KMS-11 (cell line): ENCODE data around the gene MXRA7.
"Not testable (repeated sequence)": the region's sequence is repeated elsewhere in the genome, so short reads cannot be mapped to it uniquely, and the experiment has no call there.

Experiments used
- H2AFZ ChIP-seq: fragments of 200-600 bp; sonication (generic); 2 replicates; pipeline ENCODE4 v1.6.1; 2016; ENCODE audit warnings: antibody characterized with exemption, mixed run types, low read depth
- H3K27ac ChIP-seq: fragments of 200-600 bp; sonication (generic); 2 replicates; pipeline ENCODE4 v1.6.1; 2016; ENCODE audit warnings: mild to moderate bottlenecking, mixed run types
- H3K27me3 ChIP-seq: fragments of 200-600 bp; sonication (generic); 2 replicates; pipeline ENCODE4 v1.6.1; 2017; ENCODE audit warnings: mild to moderate bottlenecking, low read depth, mixed run types, moderate library complexity; ENCODE audit not compliant: insufficient read depth
- H3K36me3 ChIP-seq: fragments of 200-600 bp; sonication (generic); 2 replicates; pipeline ENCODE4 v1.6.1; 2017; ENCODE audit warnings: mild to moderate bottlenecking, mixed run types; ENCODE audit not compliant: insufficient read depth
- H3K4me1 ChIP-seq: fragments of 200-600 bp; sonication (generic); 2 replicates; pipeline ENCODE4 v1.6.1; 2016; ENCODE audit warnings: mild to moderate bottlenecking, low read depth, mixed run types; ENCODE audit not compliant: poor library complexity, severe bottlenecking
- H3K4me2 ChIP-seq: fragments of 200-600 bp; sonication (generic); 2 replicates; pipeline ENCODE4 v1.7.0; 2016; ENCODE audit warnings: mild to moderate bottlenecking, mixed run types
- H3K4me3 ChIP-seq: fragments of 200-600 bp; sonication (generic); IDR thresholded peaks from 2 replicates; pipeline ENCODE4 v1.6.1; 2017; ENCODE audit warnings: low read depth, low read length, mixed read lengths; ENCODE audit not compliant: insufficient read depth
- H3K79me2 ChIP-seq: fragments of 200-600 bp; sonication (generic); 2 replicates; pipeline ENCODE4 v1.6.1; 2016; ENCODE audit warnings: low read depth, mixed run types; ENCODE audit not compliant: insufficient read depth
- H3K9ac ChIP-seq: fragments of 200-600 bp; sonication (generic); 2 replicates; pipeline ENCODE4 v1.6.1; 2016; ENCODE audit warnings: mild to moderate bottlenecking, mixed run types
- H4K20me1 ChIP-seq: fragments of 200-600 bp; sonication (generic); 2 replicates; pipeline ENCODE4 v1.6.1; 2016; ENCODE audit warnings: mild to moderate bottlenecking, mixed run types; ENCODE audit not compliant: insufficient read depth
- TF ChIP-seq, protein P1 (sequence below): fragments of 200-600 bp; sonication (generic); conservative IDR thresholded peaks from 2 replicates; pipeline ENCODE4 v1.6.1; 2017; ENCODE audit warnings: low read depth, mild to moderate bottlenecking, antibody characterized with exemption, low read length, moderate library complexity, mixed read lengths

Gene MXRA7

DNA sequence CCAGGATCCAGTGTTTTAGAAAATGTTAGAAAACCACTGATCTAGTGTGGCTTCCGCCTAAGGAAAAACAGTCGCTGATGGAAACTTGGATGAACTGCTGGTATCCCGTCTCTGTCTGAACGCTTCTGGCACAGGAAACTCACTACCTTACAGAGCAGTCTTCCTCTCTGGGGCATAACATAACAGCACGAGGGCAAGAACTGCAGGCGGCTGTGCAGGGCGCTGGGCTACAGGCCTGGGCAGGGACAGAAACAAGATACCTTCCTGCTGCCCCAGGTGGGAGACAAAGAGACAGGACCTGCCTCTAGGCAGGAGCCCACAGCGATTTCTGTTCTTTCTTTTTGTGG, 10.5 kb downstream of the MXRA7 start:
- H2AFZ ChIP-seq = no peak overlapping the region
- H3K27ac ChIP-seq = no peak overlapping the region
- H3K79me2 ChIP-seq = no peaks in the 10 kb centered on the region
- peaks cover 12% of the 10 kb centered on the region for H3K4me1 ChIP-seq
- H3K4me3 ChIP-seq = no peak overlapping the region
- H3K9ac ChIP-seq = no peak overlapping the region
- no peaks in the 10 kb centered on the region for H4K20me1 ChIP-seq
- no peaks in the 10 kb centered on the region for H3K36me3 ChIP-seq
- no peak overlapping the region for H3K4me2 ChIP-seq
- TF ChIP-seq, protein P1, sequence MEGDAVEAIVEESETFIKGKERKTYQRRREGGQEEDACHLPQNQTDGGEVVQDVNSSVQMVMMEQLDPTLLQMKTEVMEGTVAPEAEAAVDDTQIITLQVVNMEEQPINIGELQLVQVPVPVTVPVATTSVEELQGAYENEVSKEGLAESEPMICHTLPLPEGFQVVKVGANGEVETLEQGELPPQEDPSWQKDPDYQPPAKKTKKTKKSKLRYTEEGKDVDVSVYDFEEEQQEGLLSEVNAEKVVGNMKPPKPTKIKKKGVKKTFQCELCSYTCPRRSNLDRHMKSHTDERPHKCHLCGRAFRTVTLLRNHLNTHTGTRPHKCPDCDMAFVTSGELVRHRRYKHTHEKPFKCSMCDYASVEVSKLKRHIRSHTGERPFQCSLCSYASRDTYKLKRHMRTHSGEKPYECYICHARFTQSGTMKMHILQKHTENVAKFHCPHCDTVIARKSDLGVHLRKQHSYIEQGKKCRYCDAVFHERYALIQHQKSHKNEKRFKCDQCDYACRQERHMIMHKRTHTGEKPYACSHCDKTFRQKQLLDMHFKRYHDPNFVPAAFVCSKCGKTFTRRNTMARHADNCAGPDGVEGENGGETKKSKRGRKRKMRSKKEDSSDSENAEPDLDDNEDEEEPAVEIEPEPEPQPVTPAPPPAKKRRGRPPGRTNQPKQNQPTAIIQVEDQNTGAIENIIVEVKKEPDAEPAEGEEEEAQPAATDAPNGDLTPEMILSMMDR = no peak
- H3K27me3 ChIP-seq = no peaks in the 10 kb centered on the region

DNA sequence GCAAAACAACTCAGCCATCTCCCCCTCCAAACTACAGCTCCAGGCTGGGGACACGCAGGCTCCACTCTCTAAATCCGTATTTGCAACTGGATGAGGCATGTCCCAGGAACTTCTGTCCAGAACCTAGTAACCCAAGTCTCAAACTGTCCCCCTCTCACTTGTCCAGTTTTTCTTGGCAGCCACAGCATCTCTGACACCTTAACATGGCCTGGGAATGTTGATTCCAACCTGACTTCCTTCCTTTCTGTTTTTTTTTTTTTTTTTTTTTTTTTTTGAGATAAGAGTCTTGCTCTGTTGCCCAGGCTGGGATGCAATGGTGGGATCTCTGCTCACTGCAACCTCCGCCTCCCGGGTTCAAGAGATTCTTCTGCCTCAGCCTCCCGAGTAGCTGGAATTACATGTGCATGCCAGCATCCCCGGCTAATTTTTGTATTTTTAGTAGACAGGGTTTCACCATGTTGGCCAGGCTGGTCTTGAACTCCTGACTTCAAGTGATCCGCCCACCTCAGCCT, 12.2 kb downstream of the MXRA7 start:
- not testable (repeated sequence) for H2AFZ ChIP-seq, H3K4me3 ChIP-seq, H3K27ac ChIP-seq, H3K27me3 ChIP-seq, H3K4me2 ChIP-seq, H3K79me2 ChIP-seq, H3K9ac ChIP-seq, H3K36me3 ChIP-seq, H4K20me1 ChIP-seq
- H3K4me1 ChIP-seq = peaks cover 24% of the 10 kb centered on the region

DNA sequence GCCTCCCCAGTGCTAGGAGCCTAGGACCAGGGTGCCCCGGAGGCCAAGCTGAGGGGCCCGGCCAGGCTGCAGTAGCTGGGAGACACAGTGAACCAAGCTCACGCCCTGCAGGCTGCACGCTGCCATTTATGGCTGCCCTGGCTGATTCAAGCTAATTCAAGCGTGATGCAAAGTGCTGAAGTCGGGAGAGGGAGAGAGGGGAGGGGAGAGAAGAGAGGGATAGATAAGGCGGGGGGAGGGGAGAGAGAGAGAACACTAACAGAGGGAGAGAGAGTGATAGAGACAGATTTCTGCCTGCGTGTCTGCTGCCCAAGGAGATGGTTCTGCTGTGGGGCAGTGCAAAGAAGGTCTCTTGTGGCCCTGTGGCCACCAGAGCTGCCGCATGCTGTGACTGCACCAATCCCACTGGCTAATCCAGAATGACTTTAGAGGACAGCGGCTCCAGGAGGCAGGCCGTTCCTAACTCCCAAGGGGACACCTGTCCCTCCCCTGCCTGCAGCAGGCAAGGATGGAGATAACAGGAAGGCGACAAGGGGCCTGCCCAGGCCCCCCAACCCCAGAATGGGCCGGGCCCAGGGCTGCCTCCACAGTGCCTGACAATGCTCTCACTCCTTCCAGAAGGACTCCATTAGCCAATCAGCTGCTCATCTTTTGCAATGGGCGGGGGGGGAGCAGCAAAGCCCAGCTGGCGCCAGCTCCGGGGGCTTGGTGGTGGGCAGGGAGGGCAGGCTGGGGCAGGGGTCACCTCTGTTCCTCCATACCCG, 12.9 kb downstream of the MXRA7 start:
- Histone ChIP-seq H3K27me3 (no peaks in the 10 kb centered on the region), H3K9ac (no peak overlapping the region), H3K4me2 (no peak overlapping the region), H3K4me1 (peaks cover 24% of the 10 kb centered on the region), H3K36me3 (no peaks in the 10 kb centered on the region), H4K20me1 (no peaks in the 10 kb centered on the region), H2AFZ (no peak overlapping the region), H3K27ac (no peak overlapping the region), H3K79me2 (no peaks in the 10 kb centered on the region), H3K4me3 (no peak overlapping the region)
- TF ChIP-seq, protein P1 = no peak

DNA sequence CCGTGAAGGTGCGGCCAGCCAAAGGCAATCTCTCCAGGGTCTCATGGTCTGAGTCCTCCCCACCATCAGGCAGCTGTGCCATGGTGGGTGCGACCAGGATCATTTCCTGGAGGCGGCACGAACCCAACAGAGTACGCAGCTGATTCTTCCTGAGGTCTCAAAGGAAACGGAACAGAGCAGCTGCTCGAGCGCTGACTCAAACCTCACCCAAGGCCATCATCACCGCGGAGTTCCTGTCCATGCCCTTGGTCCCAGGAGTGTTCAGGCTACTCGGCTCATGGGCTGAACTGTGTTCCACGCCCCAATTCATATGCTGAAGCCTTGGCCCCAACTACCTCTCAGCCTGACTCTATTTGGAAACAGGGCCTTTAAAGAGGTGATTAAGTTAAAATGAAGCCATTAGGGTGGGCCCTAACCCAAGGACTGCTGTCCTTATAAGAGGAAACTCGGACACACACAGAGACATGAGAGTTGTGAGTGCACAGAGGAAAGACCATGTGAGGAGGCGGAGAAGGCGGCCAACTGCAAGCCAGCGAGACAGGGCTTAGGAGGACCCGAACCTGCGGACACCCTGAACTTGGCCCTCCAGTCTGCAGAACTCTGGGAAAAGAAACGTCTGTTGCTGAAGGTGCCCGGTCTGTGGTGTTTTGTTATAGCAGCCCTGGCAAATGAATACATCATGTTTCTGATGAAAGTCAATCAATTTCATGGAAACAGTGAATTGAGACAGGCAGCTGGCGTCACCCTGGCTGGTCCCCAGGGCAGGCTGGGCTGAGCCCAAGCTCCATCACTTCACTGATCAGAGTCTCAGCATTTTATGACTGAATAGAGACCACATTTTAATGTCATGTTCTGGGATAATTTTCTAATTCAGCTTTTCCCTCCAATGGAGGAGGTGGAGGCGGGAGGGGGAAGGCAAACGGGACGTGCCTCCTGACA, 13.7 kb downstream of the MXRA7 start:
- H3K36me3 ChIP-seq = no peaks in the 10 kb centered on the region
- TF ChIP-seq, protein P1 = no peak
- no peaks in the 10 kb centered on the region for H3K27me3 ChIP-seq
- H3K4me2 ChIP-seq = no peak overlapping the region
- no peak overlapping the region for H3K27ac ChIP-seq
- no peaks in the 10 kb centered on the region for H3K79me2 ChIP-seq
- no peaks in the 10 kb centered on the region for H4K20me1 ChIP-seq
- peaks cover 24% of the 10 kb centered on the region for H3K4me1 ChIP-seq
- no peak overlapping the region for H3K4me3 ChIP-seq
- H2AFZ ChIP-seq = no peak overlapping the region
- no peak overlapping the region for H3K9ac ChIP-seq
